HCT116 (cell line): ENCODE measurements around the gene CTBP2. TPM values are rescaled to one million over a fixed set of nuclear protein-coding genes. Genes with fewer than 3 reads are reported as not detected.
A peak's percentile ranks its signal among the peaks of the same experiment; 100 is the strongest.
"Not testable (repeated sequence)": the region's sequence is repeated elsewhere in the genome, so short reads cannot be mapped to it uniquely, and the experiment has no call there.

Source experiments
- ATAC-seq: fragments of 200-7000 bp; cut with Tn5 transposase; 2 replicates; pipeline ENCODE4 v1.9.1; 2020; ENCODE audit warnings: mild to moderate bottlenecking, moderate library complexity
- BruUV-seq: library from RNA; stranded (reverse); fragments of 400-500 nt; replicated peaks from 2 replicates; lab custom pipeline; 2021; lab: Mats Ljungman, UMichigan
- CTCF ChIA-PET: fragments of 300-600 bp; sonication (Branson Sonifier 250); formaldehyde crosslinking; loops from one replicate; lab custom pipeline; 2021; ENCODE audit warnings: antibody characterized with exemption; lab: Charles Lee
- POLR2A ChIA-PET: fragments of 300-600, 350-600 bp; sonication (Branson Sonifier 250); formaldehyde crosslinking; loops from one replicate; lab custom pipeline; 2021; ENCODE audit warnings: antibody characterized with exemption; lab: Charles Lee
- RAD21 ChIA-PET, 2 experiments: fragments of 300-600 bp; sonication (Branson Sonifier 250); formaldehyde crosslinking; loops; one replicate each; lab custom pipeline; 2023; ENCODE audit warnings: low total read pairs in 2 of 2; ENCODE audit not compliant: uncharacterized antibody in 2 of 2, unreplicated experiment in 2 of 2, low non-redundant PET in 1 of 2; lab: Charles Lee
- DNase-seq: peaks from one replicate; pipeline ENCODE4 v3.0.0-alpha.2; 2010; ENCODE audit warnings: low read depth, low spot score
- H2AFZ ChIP-seq: fragments of 200-600 bp; shearing (Covaris generic), sonication (generic); 2 replicates; pipeline ENCODE4 v1.6.1; 2017; ENCODE audit warnings: low read depth, mixed run types, mixed read lengths, antibody characterized with exemption, low read length; ENCODE audit not compliant: poor library complexity, severe bottlenecking
- H3K27ac ChIP-seq: 2 replicates; pipeline ENCODE4 v1.5.1; 2012; ENCODE audit warnings: low read depth, low read length
- H3K27me3 ChIP-seq: fragments of 200-600 bp; sonication (generic); 2 replicates; pipeline ENCODE4 v1.6.1; 2016; ENCODE audit warnings: mixed run types, low read length, mixed read lengths; ENCODE audit not compliant: insufficient read depth
- H3K36me3 ChIP-seq, 2 experiments: fragments of 200-500 bp in 1 of 2; fragments of 200-600 bp in 1 of 2; sonication (Bioruptor generic) in 1 of 2; sonication (generic) in 1 of 2; 2 replicates each; pipeline versions ENCODE4 v1.5.1 to v1.6.1; 2014 to 2016; ENCODE audit warnings: low read length in 2 of 2, inconsistent platforms in 1 of 2, mixed read lengths in 1 of 2, mixed run types in 1 of 2; ENCODE audit not compliant: insufficient read depth in 2 of 2, control insufficient read depth in 1 of 2
- H3K4me1 ChIP-seq, 2 experiments: fragments of 200-600 bp in 1 of 2; sonication (generic) in 1 of 2; 2 replicates each; pipeline versions ENCODE4 v1.5.1 to v1.6.1; 2012 to 2017; ENCODE audit warnings: low read length in 2 of 2, inconsistent platforms in 1 of 2, mild to moderate bottlenecking in 1 of 2, mixed read lengths in 1 of 2, mixed run types in 1 of 2, moderate library complexity in 1 of 2; ENCODE audit not compliant: insufficient read depth in 2 of 2, control insufficient read depth in 1 of 2
- H3K4me2 ChIP-seq: fragments of 200-600 bp; sonication (generic); 2 replicates; pipeline ENCODE4 v1.6.1; 2017; ENCODE audit warnings: mixed run types, low read length, mixed read lengths
- H3K4me3 ChIP-seq, 2 experiments: fragments of 200-600 bp in 1 of 2; sonication (generic) in 1 of 2; replicated peaks in 1 of 2; 2 replicates each; pipeline ENCODE4 v1.5.1; 2011 to 2016; ENCODE audit warnings: low read length in 2 of 2, control low read depth in 1 of 2, low read depth in 1 of 2, mild to moderate bottlenecking in 1 of 2, mixed read lengths in 1 of 2, mixed run types in 1 of 2
- H3K79me2 ChIP-seq: fragments of 200-600 bp; sonication (generic); 2 replicates; pipeline ENCODE4 v1.6.1; 2017; ENCODE audit warnings: mild to moderate bottlenecking, mixed run types, low read length, moderate library complexity, mixed read lengths; ENCODE audit not compliant: insufficient read depth
- H3K9ac ChIP-seq: fragments of 200-600 bp; sonication (generic); 2 replicates; pipeline ENCODE4 v1.6.1; 2016; ENCODE audit warnings: low read length, mixed read lengths
- H3K9me2 ChIP-seq: fragments of 200-600 bp; sonication (generic), shearing (Covaris generic); 2 replicates; pipeline ENCODE4 v1.6.1; 2017; ENCODE audit warnings: mixed run types, mild to moderate bottlenecking, moderate library complexity; ENCODE audit not compliant: insufficient read depth
- H3K9me3 ChIP-seq, 2 experiments: fragments of 200-500 bp in 1 of 2; fragments of 200-600 bp in 1 of 2; sonication (Bioruptor generic) in 1 of 2; sonication (generic) in 1 of 2; 2 replicates each; pipeline ENCODE4 v1.6.1; 2014 to 2017; ENCODE audit warnings: low read length in 2 of 2, mixed read lengths in 2 of 2, inconsistent platforms in 1 of 2, low read depth in 1 of 2, mild to moderate bottlenecking in 1 of 2, mixed run types in 1 of 2, moderate library complexity in 1 of 2; ENCODE audit not compliant: control insufficient read depth in 1 of 2, insufficient read depth in 1 of 2
- H4K20me1 ChIP-seq: fragments of 200-600 bp; sonication (generic), shearing (Covaris generic); 2 replicates; pipeline ENCODE4 v1.6.1; 2017; ENCODE audit warnings: mixed run types, mild to moderate bottlenecking, moderate library complexity; ENCODE audit not compliant: insufficient read depth
- CTCF ChIP-seq, 3 experiments: fragments of 200-600 bp in 1 of 3; sonication (generic) in 1 of 3; IDR thresholded peaks in 2 of 3; conservative IDR thresholded peaks in 1 of 3; 2 replicates each; pipeline ENCODE4 v1.5.1; 2012 to 2017; ENCODE audit warnings: low read depth in 2 of 3, low read length in 2 of 3, antibody characterized with exemption in 1 of 3, borderline replicate concordance in 1 of 3, control low read depth in 1 of 3, mild to moderate bottlenecking in 1 of 3, mixed read lengths in 1 of 3, mixed run types in 1 of 3, moderate library complexity in 1 of 3; ENCODE audit not compliant: insufficient read depth in 1 of 3
- ELF1 ChIP-seq: IDR thresholded peaks from 2 replicates; pipeline ENCODE4 v1.6.1; 2012; ENCODE audit warnings: low read depth, borderline replicate concordance
- EZH2 ChIP-seq: fragments of 200-600 bp; sonication (generic); IDR thresholded peaks from 2 replicates; pipeline ENCODE4 v1.6.1; 2017; ENCODE audit warnings: antibody characterized with exemption, mixed run types
- RAD21 ChIP-seq: IDR thresholded peaks from 2 replicates; pipeline ENCODE4 v1.6.1; 2012; ENCODE audit warnings: low read depth, mild to moderate bottlenecking
- SIN3A ChIP-seq: IDR thresholded peaks from 2 replicates; pipeline ENCODE4 v1.6.1; 2012; ENCODE audit warnings: low read depth
- ZBTB33 ChIP-seq: IDR thresholded peaks from 2 replicates; pipeline ENCODE4 v1.6.1; 2011; ENCODE audit warnings: mild to moderate bottlenecking, low read length, moderate library complexity; ENCODE audit not compliant: insufficient replicate concordance; ENCODE audit errors: extremely low read depth
- intact Hi-C: fragments of 100-400 bp; cut with micrococcal nuclease; formaldehyde crosslinking; loops from 2 replicates; pipeline ENCODE4 v1.10.0; 2022
- total RNA-seq: library from RNA; stranded (reverse); gene quantifications from one replicate; pipeline ENCODE4 v1.2.1, GENCODE V29; 2021; ENCODE audit not compliant: unreplicated experiment

CTBP2 gene
- total RNA-seq, 1 experiment from 2014 or later: 144 TPM

- TF ChIP-seq CTCF (IDR thresholded peaks at IDR 0.05 in 2 of 3, conservative IDR thresholded peaks at IDR 0.05 in 1 of 3; ENCODE audit: borderline replicate concordance in 1 of 3, insufficient read depth in 1 of 3, low read depth in 2 of 3, low read length in 2 of 3) (no peak), ELF1 (no peak), SIN3A (no peak), ZBTB33 (no peak), EZH2 (no peak), RAD21 (no peak)
Measured at GRCh38 chr10:125151170-125151552, 9.2 kb downstream of the CTBP2 start (continued).

GRCh38 chr10:125150376-125151083 is 9.8 kb downstream of the CTBP2 start:
- H2AFZ ChIP-seq, H3K9me3 ChIP-seq, DNase-seq, H4K20me1 ChIP-seq, CTCF ChIA-PET, intact Hi-C loops, H3K27me3 ChIP-seq, ATAC-seq, H3K9me2 ChIP-seq, H3K4me3 ChIP-seq, H3K27ac ChIP-seq, POLR2A ChIA-PET, BruUV-seq, H3K36me3 ChIP-seq: not testable (repeated sequence)
- peak overlapping the region; percentile 40 for H3K4me2 ChIP-seq
- H3K9ac ChIP-seq: 0 out of 2 replicates have a peak overlapping the region, but pooled peaks have one; percentile 18
- RAD21 ChIA-PET: interaction anchor here in 1 of 2 experiments (0.5 kb wide), 1 partner anchor 621 kb away, joined by 3 read pairs; no protein-coding TSS in a partner anchor
- peaks cover 100% of the 10 kb centered on the region for H3K79me2 ChIP-seq
- H3K4me1 ChIP-seq: peaks cover 58 to 96% of the 10 kb centered on the region in 2 experiments
